HG02973 (cell line): Measurements from ENCODE around the gene ENKD1.

Experiments
- ATAC-seq: cut with Tn5 transposase; IDR thresholded peaks from one replicate; pipeline ENCODE4 v1.9.1; 2021; ENCODE audit warnings: moderate library complexity; ENCODE audit not compliant: unreplicated experiment

ENKD1 gene

GRCh38 chr16:67651847-67652246 is 14.7 kb downstream of the ENKD1 start:
- ATAC-seq: no peak

DNA sequence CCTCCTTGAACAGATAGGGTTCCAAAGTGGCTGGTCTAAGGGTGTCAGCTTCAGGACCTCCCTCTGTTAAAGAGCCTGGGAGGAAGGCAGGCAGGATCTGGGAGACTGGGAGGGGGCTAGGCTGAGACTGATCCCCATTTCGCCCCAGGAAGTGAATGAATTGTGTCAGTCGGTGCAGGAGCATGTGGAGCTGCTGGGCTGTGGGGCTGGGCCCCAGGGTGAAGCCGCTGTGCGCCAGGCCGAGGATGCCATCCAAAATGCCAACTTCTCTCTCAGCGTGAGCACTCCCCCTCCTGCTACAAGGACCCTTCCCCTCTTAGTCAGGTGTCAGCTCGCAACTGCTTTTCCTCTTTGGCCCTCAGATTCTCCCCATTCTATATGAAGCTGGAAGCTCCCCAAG is 15.5 kb downstream of the ENKD1 start:
- ATAC-seq: no peak

DNA sequence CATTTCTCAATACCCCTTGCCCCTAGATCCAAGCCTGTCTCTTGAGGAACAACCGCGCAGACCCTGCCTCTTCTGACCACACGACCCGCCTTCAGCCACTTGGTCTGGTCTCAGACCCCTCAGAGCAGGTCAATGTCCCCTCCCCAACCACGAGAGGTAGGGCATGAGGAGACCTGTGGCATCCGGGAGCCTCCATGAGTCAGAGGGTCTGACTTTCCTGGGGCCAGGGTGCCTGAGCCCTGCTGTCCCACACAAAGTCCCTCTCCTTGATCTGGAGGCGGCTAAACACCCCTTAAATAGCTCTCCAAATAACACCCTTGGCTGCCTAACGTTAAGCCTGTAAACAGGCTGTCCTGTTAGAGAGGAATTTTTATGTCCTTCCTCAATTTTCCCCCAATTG is 16.5 kb downstream of the ENKD1 start:
- ATAC-seq: no peak

DNA sequence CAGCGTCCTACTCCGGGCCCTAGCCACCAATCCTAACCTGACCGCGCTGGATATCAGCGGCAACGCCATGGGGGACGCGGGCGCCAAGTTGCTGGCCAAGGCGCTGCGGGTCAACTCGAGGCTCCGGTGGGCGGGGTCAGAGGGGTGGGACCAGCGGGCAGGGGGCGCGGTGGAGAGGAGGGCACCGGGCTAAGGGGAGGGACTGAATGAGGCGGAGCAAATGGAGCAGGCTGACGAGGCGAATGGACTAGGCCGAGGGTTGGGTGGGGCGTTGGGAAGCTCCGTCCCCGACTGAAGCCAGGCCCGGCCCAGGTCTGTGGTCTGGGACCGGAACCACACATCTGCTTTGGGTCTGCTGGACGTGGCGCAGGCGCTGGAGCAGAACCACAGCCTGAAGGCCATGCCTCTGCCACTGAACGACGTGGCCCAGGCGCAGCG is 17.0 kb downstream of the ENKD1 start:
- ATAC-seq: no peak

- no peak for ATAC-seq
Observed at GRCh38 chr16:67648764-67649407, 17.7 kb downstream of the ENKD1 start.

DNA sequence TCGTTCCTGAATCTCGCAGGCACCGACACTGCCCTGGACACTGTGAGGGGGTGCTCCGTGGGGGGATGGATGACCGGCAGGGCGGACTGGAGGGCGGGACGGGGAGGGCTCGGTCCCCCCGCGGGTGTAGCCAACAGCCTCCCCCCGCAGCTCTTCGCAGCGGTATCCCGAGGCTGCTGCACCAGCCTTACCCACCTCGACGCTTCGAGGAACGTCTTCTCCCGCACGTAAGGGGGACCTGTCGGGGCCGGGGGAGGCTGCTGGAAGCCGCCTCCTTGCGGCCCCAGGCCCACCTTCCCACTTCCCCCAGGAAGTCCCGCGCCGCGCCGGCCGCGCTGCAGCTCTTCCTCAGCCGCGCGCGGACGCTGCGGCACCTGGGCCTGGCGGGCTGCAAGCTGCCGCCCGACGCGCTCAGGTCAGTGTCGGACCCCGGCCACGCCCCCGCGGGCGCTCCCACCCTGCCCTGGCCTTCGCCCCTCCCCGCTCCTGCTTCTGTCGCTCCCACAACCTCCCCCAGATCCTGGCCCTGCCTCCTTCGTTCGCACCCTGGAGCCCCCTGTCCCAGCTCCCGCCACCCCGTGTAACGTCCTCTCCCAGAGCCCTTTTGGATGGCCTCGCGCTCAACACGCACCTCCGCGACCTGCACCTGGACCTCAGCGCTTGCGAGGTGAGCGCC is 18.3 kb downstream of the ENKD1 start:
- ATAC-seq: no peak

GRCh38 chr16:67647681-67648080 is 18.9 kb downstream of the ENKD1 start:
- ATAC-seq: no peak

DNA sequence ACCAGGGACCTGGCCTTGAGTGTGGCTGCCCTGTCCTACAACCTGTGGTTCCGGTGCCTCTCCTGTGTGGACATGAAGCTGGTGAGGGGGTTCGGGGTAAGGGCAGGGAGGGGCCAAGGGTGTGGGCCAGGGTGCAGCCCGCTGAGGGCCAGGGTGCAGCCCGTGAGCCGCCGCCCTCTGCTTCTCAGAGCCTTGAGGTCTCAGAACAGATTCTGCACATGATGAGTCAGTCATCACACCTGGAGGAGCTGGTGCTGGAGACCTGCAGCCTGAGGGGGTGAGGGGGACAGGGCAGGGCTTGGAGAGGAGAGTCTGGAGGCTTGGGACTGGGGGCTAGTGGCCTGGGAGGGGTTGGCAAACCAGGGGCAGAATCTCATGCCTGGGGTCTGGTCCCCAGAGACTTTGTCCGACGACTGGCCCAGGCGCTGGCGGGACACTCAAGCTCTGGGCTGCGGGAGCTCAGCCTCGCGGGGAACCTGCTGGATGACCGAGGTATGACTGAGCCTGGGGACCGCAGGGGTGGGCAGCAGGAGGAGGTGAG is 19.4 kb downstream of the ENKD1 start:
- no peak for ATAC-seq

DNA sequence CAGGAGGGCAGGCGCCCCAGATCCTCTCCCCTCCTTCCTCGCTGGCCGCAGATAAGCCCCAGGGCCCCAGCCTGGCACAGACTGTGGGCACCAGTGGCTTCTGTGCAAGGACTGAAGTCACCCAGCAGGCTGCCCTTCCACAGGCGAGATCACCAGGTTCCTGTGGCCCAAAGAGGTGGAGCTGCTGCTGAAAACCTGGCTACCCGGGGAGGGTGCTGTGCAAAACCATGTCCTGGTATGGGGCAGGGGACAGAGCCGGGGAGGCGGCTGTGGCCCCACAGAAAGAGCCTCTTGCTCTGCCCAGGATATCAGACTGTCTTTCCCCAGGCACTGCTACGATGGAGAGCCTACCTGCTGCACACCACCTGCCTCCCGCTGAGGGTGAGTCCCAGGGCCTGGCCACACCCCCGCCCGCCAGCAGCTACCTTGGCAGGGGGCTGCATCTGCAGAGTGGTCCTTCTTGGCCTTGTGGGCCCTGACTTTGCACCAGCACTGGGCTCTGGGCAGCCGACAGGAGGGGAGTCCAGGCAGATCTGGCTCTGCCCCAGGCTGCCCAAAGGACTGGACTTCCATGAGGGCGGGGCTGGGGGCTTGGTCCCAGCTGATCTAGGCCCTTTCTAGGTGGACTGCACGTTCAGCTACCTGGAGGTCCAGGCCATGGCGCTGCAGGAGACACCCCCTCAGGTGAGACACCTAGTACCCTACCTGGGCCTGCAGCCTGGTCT is 21.0 kb downstream of the ENKD1 start:
- no peak for ATAC-seq

GRCh38 chr16:67644038-67644437 is 22.5 kb downstream of the ENKD1 start:
- ATAC-seq: no peak

GRCh38 chr16:67641779-67642708 is 24.5 kb downstream of the ENKD1 start:
- ATAC-seq: no peak

DNA sequence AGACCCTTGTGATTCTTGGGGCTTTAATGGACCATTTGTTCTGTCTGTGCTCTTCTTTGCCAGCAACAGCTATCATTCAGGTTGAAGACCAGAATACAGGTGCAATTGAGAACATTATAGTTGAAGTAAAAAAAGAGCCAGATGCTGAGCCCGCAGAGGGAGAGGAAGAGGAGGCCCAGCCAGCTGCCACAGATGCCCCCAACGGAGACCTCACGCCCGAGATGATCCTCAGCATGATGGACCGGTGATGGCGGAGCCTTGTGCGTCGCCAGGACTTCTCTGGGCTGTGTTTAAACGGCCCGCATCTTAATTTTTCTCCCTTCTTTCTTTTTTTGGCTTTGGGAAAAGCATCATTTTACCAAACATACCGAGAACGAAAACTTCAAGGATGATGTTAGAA is 28.9 kb downstream of the ENKD1 start:
- ATAC-seq: no peak

DNA sequence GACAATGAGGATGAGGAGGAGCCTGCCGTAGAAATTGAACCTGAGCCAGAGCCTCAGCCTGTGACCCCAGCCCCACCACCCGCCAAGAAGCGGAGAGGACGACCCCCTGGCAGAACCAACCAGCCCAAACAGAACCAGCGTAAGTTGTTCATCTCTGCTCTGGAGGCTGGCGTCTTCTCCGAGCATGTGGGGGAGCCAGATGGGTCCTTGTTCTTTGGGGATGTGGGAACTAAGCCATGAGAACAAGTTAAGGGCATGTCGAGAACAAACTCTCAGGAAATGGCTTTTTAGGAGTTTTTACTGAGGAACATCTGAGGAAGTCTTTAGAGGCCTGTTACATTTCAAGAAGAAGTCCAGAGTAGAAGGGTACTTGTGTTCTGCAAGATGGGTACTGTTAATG is 29.8 kb downstream of the ENKD1 start:
- ATAC-seq: no peak

GRCh38 chr16:67632415-67633172 is 34.0 kb downstream of the ENKD1 start:
- no peak for ATAC-seq

DNA sequence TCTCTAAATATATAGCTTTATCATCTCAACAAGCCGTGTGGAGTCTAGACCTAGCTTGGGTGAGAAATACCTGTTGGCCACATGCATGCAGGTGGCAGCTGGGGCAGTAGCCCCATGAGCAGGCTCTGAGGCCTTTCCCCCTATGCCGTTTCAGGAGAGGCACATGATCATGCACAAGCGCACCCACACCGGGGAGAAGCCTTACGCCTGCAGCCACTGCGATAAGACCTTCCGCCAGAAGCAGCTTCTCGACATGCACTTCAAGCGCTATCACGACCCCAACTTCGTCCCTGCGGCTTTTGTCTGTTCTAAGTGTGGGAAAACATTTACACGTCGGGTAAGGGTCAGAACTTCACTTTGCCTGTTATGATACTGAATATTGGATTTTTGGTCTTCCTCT is 38.3 kb downstream of the ENKD1 start:
- no peak for ATAC-seq

DNA sequence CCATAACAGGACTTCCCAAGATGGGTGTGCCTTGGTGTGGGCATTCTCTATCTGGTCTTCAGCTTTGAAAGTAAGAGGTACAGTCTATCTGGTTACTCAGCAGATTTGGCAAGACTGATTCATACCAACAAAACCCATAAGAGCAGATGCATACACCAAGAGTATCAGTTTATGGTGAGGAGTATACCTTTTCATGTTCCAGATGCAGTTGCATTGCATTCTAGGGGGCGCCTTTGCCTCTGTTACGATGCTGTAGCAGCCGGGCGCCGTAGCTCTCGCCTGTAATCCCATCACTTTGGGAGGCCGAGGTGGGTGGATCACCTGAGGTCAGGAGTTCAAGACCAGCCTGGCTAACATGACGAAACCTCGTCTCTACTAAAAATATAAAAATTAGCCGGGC is 52.7 kb downstream of the ENKD1 start:
- ATAC-seq: no peak
